Activated CD8-positive, alpha-beta memory T cell treated with anti-CD3 and anti-CD28 coated beads for 1 hour (primary cell): ENCODE measurements around the gene TTC38.
"Not testable (repeated sequence)": the region's sequence is repeated elsewhere in the genome, so short reads cannot be mapped to it uniquely, and the experiment has no call there.

Source experiments
- DNase-seq, 2 donors: peaks; one replicate each; pipeline ENCODE4 v3.0.0-alpha.2; 2020; ENCODE audit warnings: low read depth in 1 of 2; ENCODE audit errors: extremely low read depth in 1 of 2

Gene TTC38

DNA sequence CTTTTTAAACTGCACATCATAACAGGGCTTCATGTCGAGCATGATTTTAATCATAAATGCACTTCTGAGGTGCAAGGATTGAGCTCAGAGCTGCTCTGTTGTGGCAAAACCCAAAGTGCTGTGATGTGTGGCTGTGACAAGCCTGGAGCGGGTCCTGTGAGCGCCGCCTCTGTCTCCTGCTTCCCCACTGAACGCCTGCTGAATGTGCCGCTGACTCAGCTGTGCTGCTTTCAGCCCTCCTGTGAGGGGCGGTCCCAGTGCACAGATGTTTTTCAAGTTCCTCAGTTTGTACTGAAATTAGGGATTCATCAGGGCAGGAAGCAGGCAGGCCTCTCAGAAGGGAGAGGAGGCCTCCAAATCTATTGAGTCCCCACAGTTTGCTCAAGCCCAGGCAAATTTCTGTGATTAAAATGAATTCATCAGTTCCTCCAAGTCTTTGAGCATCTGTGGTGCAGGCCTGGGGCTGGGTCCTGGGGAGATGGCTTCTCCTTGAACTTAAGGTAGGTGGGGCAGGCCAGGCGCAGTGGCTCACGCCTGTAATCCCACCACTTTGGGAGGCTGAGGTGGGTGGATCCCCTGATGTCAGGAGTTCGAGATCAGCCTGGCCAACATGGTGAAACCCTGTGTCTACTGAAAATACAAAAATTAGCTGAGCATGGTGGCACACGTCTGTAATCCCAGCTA is 25.9 kb downstream of the TTC38 start:
- DNase-seq = no peak

DNA sequence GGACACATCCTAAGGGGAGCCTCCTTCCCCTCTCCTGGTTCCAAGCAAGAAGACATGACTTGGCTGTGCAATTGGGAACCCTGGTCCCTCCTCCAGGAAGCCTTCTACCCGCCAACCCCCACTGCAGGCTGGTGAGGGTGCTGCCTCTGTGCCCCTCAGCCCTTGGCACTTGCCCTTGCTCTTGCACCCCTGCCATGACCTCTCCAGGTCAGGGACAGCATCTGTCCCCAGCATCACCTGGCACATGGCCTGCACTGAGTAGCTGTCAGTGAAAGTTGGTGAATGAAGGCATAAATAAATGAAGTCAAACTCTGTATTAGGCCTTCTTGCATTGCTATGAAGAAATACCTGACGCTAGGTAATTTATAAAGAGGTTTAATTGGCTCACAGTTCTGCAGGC is 27.0 kb downstream of the TTC38 start:
- no peak for DNase-seq

DNA sequence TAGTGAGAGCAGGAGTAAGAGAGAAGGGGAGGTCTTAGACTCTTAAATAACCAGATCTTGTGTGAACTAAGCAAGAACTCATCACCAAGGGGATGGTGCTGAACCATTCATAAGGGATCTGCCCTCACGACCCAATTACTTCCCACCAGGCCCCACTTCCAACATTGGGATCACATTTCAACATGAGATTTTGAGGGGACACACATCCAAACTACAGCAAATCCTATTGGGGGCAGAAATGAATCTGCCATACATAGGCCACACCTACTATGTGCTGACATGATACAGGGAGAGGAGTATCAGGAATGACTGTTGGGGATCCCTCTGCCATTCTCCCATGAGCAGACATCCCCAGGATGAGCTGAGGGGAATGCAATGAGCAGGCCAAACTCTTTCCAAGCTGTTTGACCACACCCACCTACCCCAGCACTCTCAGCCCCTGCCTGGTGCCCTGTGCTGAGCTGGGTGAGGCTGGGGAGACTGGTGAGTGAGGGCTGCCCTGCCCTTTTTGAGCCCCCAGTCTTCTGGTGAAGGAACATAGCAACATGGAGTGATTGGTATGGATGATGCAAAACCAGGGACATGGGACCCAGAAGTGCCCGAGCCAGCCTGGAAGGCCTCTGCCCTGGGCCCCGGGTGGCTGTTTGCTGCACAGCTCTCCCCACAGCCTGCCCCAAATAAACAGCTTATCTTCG is 27.6 kb downstream of the TTC38 start:
- no peak for DNase-seq

DNA sequence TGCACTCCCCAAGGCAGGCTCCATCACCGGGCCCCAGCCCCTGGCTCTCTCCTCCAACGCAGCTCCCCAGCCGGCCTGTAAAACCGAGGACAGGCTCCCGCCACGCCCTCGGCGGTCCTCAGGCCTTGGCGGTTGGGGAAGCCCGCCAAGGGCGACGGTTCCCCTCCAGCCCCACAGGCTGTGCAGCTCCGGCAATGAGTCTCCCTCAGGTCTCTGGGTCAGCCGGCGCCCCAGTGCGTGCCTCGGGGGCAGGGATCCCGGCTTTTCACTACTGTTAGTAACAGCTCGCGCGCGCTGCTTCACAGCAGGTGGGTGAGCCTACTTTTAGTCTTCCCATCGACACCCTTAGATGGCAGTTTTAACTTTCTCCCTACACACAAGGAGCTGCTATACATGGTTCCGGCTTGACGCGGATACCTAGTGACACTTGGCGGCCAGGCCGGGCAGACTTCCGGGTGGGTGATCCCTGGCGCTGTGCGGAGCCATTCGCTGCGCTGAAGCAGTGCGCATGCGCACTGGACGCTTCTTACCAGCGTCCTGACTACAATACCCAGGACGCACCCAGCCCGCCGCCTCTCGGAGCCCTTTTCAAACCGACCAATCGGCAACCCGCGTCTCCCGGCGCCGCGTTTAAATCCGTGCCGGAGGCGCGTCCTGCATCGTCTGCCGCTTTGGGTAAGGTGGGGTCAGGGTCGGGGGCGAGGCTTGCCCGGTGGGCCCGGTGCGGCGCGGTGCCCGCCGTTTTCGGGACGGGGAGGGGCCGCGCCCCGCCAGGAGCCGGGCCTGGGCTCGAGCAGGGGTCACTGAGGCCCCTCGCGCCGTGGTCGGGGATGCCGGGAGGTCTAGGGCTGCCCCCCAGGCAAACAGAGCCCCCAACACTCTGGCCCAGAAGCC is 28.7 kb downstream of the TTC38 start, which contains the start of gene GTSE1:
TSS of gene GTSE1 (plus strand) at position 614 of the 894 bp plus-strand sequence. CDS start 531 bp downstream, outside the sequence.
- peak; percentile 92 to 94 for DNase-seq

DNA sequence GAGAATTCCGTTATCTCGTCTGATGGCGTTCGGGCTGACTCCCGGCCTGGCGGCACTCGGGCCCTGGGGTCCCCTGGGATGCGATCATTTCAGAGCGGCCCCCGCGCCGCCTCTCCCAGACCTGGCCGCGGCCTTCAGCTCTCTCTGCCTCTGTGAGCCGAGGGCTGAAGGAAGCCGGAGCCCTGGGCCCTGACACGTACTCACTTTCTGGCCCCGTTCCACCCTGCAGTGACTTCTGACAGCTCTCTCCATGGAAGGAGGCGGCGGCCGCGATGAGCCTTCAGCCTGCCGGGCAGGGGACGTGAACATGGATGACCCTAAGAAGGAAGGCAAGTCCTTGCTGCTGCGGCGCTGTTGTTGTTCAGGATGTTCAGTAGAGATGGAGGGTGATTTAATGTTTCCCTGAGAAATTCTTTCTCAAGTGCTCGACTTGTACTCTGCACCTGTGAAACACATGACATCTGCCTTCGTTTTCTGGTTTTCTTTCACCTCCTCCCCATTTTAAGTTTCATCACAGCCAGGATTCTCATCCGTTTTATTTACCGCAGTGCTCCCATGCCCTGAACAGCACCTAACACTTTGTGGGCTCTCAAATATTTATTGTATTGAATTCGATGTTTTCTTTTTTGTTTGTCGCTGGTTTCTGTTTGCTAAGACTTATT is 29.5 kb downstream of the TTC38 start:
- no peak for DNase-seq

DNA sequence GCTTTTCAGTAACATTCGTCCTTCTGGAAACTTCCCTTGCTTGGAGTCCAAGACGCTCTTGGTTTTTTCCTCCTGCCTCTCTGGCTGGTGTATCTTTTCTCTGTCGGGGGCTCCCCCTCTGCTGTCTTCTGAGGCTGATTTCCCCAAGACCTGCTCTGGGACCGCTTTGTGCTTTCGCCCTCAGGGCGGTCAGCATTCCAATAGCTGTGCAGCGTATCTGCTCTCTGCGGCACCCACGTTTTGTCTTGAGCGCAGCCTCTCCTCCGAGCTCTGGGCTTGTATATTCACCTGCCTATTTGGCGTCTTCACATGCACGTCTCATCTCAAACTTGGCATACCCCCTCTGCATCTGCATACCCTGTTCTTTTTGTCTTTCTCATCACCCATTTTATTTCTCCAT is 31.3 kb downstream of the TTC38 start:
- DNase-seq = no peak

DNA sequence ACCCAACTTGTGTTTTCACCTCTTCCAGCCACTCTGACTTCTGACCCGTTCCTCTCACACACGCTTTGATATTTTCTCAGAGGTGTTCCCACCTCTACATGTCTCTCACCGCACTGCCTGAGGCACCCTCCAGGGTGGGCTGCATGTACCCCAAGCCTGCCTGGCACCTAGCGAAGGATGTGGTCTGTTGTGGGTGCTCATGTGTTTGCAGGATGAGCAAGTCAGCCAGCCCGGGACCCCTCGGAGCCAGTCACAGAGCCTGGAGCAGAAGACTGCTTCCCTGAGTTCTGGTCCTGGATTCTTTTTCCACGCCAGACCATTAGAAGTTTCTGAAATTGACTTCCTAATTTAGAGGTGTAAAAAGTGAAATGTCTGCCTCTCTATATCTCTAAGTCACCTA is 32.7 kb downstream of the TTC38 start:
- DNase-seq = no peak

DNA sequence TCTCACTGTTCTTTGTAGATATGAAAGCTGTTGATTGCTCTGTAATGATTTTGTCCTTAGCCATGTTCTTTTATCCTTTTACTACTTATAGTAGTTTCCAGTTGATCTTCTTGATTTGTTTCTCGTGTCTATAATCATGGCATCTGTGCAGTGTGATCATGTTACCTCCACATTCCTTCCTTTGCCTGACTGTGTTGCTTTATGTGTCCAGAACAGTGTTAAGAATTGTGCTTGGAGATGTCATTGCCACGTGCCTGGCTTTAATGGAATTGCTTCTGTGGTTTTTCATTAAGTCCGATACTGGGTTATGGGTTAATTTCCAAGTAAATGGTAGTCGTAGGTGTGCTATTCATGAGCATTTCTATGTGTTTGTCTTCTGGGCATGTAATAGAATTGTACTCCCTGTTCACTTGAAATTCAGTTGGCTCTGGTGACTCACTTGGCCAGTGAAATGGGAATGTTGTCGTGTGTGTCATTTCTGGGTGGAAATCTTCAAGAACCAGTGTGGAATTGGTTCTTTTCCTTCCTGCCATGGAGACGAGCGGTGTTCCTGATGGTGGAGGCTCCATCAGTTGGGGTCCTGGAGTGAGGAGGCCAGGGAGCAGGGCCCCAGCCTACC is 35.6 kb downstream of the TTC38 start:
- DNase-seq = no peak

DNA sequence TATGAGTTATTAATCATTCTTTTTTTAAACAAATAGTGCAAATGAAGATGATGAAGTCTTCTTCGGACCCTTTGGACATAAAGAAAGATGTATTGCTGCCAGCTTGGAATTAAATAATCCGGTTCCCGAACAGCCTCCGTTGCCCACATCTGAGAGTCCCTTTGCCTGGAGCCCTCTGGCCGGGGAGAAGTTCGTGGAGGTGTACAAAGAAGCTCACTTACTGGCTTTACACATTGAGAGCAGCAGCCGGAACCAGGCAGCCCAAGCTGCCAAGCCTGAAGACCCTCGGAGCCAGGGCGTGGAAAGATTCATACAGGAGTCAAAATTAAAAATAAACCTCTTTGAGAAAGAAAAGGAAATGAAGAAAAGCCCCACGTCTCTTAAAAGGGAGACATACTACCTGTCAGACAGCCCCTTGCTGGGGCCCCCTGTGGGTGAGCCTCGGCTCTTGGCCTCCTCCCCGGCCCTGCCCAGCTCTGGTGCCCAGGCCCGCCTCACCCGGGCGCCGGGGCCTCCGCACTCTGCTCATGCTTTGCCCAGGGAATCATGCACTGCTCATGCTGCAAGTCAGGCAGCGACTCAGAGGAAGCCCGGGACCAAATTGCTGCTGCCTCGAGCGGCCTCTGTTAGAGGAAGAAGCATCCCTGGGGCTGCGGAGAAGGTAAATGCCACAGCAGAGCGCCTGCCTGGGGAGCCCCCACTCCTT is 40.6 kb downstream of the TTC38 start:
- DNase-seq = no peak

DNA sequence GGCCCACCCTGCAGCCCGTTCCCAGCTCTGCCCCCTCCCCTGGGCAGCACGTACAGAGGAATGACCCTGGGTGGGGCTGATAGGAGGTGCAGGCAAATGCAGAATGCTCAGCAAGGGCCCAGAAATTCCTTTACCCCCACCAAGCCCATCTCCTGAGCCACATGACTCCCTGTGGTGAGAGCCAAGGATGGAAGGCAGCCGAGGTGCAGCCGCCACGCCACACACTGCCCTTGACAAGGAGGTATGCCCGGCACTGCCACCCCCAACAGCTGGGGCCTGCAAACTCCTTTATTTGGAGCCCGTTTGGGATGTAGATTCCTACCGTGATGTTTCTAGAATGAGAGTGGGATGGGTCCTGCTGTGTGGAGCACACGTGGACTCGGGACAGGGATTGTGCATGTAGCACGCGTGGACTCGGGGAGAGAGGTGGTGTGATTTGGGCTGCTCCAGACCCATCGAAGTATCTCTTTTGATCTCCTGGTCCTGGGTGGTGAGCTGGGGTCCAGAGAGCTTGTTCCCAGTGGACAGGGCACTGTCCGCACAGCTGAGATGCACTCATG is 41.8 kb downstream of the TTC38 start:
- DNase-seq = no peak

DNA sequence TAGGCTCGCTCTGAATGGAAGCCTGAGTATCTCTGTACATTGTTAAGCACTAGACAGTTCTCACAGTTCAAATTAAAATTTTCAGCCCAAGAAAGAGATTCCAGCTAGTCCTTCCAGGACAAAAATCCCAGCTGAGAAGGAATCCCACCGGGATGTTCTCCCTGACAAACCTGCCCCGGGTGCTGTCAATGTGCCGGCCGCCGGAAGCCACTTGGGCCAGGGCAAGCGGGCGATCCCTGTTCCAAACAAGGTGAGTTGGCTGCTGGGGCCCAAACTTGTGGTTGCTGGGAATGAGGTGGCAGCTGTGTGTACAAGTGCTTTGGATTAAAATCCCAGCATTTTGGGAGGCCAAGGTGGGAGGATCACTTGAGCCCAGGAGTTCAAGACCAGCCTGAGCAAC is 44.2 kb downstream of the TTC38 start:
- DNase-seq = no peak

DNA sequence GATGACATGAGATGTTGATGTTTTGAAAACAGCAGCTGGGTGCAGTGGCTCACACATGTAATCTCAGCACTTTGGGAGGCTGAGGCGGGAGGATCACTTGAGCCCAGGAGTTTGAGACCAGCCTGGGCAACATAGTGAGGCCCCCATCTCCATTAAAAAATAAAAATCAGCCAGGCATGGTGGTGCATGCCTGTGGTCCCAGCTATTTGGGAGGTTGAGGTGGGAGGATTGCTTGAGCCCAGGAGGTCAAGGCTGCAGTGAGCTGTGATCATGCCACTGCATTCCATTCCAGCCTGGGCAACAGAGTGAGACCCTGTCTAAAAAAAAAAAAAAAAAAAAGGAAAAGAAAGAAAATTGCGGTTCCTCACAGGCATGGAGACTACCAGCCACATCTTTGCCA is 45.0 kb downstream of the TTC38 start:
- DNase-seq = not testable (repeated sequence)

DNA sequence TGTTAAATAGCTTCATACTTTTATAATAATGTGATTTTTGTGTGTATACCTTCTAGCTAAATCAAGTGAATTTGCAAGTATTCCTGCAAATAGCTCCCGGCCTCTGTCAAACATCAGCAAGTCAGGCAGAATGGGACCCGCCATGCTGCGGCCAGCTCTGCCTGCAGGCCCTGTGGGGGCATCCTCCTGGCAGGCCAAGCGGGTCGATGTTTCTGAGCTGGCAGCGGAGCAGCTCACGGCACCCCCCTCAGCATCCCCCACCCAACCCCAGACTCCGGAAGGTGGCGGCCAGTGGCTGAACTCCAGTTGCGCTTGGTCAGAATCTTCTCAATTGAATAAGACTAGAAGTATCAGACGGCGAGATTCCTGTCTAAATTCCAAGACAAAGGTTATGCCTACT is 48.2 kb downstream of the TTC38 start:
- no peak for DNase-seq

DNA sequence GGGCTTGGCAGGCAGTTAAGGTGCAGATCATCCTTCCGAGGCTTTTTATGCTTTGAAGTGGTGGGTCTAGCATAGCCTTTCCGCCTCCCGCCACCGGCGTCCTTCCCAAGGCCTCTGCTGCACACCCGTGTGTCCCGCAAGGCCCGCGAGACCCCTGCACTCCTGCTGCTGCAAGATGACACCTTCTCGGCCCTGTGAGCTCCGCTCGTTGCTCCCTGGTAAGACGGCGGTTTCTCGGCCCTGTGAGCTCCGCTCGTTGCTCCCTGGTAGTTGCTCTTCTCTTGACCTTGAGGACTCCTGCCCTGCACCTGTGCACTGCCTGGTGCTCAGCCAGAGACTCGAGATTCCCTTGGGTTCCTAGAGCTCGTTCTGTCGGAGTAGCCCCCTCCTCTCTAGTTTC is 49.8 kb downstream of the TTC38 start:
- no peak for DNase-seq

DNA sequence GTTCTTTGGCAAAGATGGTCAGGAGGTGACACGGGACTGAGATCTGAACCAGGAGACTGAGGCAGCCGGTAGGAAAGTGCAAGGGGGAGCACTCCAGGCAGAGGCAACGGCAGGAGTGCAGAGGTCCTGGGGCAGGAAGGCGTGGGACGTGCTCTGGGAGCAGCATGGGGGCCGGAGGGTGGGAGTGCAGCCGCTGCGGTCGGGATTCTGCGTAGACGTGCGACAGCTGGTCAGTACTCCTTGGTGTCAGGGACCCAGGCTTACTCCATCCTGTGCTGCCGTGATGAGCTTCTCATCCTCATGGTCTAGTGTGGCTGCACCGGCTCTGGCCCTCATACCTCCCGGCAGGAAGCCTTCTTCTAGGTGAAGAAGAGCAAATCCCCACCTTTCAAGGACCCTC is 50.8 kb downstream of the TTC38 start:
- no peak for DNase-seq

DNA sequence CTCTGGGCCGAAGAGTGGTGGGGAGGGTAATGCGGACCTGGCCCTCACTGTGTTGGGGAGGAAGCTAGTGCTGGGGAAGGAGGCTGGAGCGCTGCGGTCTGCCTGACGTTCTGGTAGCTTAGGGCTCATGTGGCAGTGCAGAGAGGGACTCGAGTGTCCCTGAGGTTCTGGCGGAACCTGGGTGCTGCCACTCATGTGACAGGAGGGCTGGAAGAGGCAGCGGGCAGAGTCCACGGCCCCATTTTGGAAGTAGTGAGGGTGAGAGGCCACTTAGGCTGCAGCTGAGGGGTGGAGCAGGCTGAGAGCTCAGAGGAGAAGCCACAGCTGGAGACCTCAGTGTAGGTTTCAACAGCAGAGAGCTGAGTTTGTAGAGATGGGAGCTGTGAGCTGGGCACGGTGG is 51.5 kb downstream of the TTC38 start:
- DNase-seq = no peak

DNA sequence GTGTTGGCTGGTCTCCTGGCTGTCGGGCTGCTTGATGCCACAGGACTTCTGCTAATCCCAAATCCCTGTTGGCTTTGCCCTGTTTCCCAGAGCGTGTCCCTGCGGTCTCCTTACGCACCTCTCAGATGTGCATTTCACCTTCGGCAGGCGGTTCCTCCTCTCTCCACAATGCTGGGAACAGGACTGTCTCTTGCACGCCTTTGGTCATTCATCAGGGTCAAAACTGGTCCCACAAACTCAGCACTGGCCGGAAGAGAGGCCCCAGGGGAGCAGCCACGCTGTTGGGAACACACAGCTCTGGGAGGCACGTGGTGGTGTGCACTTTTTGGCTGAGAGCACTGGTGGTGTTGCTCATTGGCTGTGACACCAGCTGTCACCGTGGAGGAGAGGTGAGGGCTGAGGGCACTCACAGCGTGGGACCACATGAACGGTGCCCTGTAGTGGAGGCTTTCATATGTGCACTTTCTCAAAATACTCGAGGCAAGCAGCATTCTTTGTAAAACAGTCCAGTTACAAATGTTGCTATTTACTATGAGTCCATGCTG is 52.4 kb downstream of the TTC38 start:
- DNase-seq = no peak

DNA sequence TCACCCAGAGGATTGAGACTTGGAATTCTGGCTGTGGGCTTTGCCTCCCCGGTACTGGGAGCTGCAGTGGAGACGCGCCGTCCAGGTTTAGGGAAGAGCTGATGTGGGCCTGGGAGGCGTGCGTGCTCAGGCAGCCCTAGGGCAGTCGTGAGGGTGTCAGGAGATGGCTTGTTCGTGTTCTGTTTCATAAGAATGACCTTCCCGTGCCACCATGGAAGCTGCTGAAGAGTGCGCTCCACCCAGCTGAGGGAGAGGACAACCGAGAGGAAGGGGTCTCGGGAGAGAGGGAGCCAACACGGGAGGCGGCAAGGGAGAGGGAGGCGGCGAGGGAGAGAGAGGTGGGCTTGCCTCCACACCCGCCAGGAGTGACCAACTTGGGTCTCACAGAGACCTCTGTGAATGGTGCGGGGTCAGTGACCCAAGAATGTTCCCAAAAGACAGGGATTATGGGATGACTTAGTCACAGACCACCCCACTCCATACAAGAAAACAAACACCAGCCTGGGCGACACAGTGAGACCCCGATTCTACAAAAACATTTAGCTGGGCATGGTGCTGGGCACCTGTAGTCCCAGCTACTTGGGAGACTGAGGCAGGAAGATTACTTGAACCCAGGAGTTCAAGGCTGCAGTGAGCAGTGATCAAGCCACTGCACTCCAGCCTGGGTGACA is 53.0 kb downstream of the TTC38 start:
- no peak for DNase-seq

DNA sequence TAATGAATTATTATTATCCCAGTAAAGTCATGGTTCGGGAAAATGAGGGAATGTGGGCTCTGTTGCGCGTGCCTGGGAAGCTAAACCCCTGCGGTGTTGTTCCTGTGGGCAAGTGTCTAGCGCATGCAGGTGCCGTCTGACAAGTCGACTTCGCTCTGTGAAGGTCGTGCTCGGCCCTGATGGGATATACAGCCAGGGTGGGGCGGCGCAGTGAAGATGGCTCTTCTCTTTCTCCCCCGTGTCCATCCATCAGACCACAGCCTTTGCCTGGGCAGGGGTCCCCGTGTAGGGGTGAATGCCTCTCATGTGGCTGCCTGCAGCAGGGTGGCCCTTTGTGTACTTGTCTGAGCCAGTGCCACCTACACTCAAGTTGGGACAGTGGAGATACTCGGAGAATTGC is 54.9 kb downstream of the TTC38 start:
- no peak for DNase-seq
